GM19099 (cell line): Measurements from ENCODE around the gene SUSD1.

Experiments used
- POLR2A ChIP-seq: IDR thresholded peaks from 3 replicates; pipeline ENCODE4 v1.6.1; 2011; ENCODE audit warnings: low read depth; ENCODE audit not compliant: insufficient read length; ENCODE audit errors: extremely low read depth

Gene SUSD1

DNA sequence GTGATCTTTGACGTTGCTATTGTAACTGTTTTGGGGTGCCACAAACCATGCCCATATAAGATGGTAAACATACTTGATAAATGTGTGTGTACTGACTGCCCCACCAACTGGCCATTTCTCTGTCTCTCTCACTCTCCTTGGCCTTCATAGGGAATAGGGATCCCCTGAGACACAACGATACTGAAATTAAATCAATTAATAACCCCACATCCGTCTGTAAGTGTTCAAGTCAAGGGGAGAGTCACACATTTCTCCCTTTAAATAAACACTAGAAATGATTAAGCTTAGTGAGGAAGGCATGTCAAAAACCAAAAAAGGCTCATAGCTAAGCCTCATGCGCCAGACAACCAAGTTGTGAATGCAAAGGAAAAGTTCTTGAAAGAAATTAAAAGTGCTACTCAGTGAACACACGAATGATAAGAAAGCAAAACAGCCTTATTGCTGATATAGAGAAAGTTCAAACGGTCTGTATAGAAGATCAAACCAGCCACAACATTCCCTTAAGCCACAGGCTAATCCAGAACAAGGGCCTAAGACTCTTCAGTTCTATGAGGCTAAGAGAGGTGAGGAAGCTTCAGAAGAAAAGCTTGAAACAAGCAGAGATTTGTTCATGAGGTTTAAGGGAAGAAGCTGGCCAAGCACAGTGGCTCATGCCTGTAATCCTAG is 167.4 kb downstream of the SUSD1 start:
- TF ChIP-seq POLR2A: no peak

DNA sequence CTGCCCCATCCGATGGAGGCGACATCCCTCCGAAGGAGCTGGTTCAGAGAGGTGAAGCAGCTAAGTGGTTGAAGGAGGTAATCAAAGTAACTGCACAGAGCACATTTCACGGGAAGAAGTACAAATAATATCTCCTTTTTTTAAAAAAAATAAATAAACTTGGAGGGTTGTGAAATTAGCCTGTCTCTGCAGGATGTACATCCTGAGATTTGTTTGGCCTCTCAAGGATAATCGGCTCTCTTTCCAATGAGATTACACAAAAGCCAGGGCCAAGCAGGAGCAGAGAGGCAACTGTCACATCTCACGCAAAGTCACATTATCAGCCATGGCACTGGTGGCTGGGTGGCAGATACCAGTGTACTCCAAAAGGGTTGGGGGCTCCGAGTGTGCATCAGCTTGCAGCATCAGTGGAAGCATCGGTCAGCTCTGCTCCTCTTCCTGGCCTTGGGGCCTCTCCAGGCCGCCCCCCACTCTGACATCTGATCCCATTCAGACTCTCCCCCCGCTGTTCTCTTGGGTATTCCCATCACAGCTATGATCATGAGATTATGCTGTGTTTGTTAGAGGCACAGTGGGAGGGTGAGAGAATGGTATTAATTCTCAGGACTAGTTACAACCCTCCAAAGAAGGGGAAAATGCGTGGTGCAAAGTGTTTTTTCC is 168.6 kb downstream of the SUSD1 start:
- TF ChIP-seq POLR2A: no peak

DNA sequence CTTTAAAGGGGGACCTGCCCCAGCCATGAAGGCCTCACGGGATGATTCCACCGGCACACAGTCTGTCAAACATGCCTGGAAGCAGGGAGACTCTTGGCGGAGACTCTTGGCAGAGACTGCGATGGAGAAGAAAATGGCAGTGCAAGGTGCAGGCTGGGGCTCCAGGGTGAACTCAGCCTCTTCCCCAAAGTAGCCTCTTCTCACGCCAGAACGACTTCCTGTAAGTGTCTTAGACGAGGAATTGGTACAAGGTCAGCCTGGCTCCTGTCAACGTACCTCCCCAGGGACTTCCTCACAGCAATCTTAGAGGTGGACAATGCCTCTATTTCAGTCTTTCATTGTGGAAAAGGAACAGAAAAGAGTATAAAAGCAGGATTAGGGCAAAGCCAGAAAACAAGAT is 169.2 kb downstream of the SUSD1 start:
- TF ChIP-seq POLR2A: no peak

DNA sequence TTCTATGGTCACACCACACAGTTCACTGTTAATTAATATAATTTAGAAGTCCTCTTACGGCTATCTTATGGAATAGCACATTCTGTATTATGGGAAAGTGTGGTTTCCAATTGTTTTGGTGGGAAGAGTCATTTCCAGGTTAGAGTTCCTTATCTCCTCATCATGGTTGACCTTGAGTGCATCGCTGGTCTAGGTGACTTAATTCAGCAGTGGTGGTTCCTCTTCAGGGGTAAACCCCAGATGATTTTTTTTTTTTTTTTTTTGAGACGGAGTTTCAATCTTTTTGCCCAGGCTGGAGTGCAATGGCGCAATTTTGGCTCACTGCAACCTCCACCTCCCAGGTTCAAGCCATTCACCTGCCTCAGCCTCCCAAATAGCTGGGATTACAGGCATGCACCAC is 171.6 kb downstream of the SUSD1 start:
- TF ChIP-seq POLR2A: no peak

DNA sequence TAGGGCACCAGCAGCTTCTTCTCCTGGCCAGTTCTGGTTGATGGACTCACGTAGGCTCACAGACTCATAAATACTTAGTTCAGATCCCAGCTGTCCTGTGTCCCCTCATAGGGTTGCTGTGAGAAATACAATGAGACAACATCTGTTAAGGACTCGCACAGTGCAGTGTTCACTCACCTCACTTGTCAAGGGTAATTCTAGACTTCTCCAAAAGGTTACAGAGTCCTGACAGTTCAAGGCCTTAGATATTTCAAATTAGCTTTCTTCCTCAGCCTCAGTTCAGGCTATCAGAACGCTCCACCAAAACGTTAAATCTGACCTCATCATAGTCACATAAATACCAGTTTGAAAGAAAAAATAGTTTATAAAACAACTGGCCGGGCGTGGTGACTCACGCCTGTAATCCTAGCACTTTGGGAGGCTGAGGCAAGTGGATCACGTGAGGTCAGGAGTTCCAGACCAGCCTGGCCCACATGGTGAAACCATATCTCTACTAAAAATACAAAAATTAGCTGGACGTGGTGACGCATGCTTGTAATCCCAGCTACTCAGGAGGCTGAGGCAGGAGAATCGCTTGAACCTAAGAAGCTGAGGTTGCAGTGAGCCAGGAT is 172.1 kb downstream of the SUSD1 start:
- no peak for TF ChIP-seq POLR2A

DNA sequence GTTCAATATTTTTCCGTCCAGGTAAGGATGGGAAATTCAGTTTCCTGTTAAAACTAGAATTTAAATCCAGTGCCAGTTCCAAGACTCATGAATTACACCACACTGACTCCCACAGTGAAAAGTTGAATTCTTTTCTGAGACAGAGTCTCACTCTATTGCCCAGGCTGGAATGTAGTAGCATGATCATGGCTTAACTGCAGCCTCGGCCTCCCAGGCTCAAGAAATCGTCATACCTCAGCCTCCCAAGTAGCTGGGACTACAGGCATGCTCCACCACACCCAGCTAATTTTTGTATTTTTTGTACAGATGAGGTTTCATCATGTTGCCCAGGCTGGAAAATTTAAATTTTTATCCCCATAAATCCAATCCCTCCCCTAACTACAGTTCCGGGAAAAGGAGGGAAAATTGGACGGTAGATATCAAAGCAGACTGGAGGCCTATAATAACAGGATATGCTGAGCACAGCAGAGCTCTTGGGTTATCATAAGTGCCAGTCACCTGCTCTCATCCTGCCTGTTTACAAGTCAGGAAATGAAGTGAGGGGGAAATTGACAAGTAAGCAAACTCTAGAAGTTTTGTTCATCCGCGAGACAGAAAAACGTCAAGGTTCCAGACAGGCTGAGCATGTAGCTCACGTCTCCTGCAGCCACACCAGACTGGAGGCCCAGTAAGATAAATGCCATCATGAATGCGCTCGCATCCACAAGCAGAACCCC is 172.8 kb downstream of the SUSD1 start:
- no peak for TF ChIP-seq POLR2A

DNA sequence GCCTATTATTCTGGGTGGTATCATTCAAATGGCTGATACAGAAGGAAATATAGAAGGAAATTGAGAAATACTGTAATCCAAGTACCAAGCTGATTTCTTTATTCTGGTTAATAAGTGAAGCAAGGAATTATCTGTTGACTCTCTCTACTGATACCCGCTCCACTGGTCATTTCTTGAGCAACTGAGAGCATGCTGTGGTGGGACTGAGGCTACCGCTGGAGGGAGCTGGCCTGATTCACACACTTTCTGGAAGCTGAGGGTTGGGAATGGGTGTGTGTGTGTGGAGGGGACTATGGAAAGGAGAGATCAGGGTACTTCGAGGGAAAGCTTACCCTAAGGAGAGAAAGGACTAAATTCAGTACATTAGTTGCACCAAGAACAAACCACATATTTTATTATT is 174.4 kb downstream of the SUSD1 start:
- TF ChIP-seq POLR2A: no peak

DNA sequence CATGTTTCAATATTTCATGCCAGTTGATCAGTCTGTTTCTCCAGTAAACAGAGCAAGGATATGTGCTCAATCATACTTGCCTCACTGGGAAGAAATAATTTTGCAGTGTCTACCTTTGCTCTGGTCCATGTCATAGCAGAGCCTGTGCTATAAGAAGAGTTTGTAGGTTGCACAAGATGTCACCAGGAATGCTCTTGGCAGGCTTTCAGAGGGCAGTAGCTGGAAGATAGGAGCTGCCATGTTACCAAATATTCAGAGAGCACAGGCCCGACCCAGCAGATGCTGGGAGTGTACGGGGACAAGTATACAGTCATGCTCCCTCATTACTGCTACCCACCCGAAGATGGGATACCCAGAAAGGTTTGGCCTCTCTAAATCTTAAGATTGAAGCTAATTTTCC is 175.8 kb downstream of the SUSD1 start:
- TF ChIP-seq POLR2A: no peak

DNA sequence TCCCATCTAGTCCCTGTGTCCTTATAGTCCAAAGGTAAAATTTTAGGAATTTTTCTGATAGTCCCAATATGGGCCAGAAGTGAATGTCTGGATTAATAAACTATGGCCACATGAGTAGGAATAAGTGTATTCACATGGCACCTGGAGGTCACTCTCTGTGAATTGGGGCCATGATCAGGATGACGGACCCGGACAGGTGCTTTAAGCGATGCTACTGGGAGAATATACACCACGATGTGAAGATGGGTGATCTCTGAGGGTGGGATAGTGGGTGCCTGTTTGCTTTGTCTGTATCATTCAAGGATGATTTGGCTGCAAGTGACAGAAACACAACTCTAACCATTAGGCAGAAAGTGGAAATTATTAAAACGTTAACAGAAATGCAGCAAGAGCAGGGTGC is 177.3 kb downstream of the SUSD1 start:
- no peak for TF ChIP-seq POLR2A

DNA sequence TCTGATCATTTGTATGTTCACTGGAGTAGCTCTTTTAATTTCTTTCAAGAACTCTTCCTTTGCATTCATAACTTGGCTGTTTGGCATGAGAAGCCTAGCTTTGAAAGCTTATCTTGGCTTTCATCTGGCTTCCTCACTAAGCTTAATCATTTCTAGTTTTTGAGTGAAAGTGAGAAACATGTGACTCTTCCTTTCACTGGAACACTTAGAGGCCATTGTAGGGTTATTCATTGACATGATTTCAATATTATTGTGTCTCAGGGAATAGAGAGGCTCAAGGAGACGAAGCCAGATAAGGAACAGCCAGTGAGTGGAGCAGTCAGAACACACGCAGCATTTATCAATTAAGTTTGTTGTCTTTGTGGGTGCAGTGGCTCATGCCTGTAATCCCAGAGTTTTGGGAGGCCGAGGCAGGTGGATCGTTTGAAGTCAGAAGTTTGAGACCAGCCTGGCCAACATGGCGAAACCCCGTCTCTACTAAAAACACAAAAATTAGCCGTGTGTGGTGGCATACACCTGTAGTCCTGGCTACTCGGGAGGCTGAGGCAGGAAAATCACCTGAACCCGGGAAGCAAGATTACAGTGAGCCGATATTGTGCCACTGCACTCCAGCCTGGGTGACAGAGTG is 180.2 kb downstream of the SUSD1 start:
- TF ChIP-seq POLR2A: no peak

DNA sequence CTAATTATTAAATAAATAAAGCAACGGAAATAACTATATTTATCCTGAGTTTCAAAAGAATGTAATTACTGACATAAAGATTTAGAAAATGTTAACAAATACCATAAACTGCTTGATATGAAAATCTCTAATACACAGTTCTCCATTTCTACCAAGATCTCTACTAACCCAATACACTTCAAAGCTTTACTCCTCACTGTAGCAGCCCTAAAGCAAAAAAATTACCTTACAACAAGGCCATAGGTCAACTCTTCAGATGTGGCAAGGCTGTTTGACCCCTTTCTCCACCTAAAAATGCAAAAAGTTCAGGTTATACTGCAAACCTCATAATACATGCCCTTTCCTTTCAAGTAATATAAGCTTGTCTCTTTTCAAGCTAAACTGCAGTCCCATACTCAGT is 181.8 kb downstream of the SUSD1 start:
- TF ChIP-seq POLR2A: no peak

DNA sequence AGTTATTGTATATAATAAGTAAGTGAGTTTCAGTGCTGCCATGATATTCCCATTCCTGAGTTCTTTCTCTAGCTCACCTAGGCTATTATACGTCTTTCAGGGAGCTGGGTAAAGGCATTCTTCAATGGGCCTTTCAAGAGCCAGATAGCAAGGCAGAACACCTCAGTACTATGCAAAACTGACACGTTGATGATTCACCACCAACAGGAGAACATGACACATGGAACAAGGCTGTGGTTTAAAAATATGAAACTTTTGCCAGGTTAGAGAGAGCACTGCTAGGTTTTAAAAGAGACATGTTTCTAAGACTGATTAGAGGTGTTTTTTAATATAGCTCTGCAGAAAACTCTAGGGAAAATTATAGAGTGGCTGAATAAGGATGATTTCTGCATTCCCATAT is 182.6 kb downstream of the SUSD1 start:
- no peak for TF ChIP-seq POLR2A

DNA sequence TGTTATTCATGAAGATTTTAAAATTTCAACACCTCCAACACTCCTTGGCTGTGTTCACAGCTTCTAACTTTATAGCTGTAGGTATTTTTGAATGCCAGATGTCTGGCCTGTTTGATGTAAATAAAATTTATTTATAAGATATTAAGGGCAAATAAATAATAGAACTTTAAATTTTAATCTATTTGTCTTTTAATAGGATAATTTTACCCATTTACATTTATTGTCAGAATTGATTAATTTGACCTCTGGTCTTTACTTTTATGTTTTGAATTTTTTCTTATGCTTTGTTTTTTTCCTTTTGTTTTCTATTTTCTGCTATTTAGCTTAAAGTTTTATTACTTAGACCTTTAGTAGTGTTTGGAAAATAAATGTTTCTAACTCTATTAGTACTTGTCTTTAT is 183.9 kb downstream of the SUSD1 start:
- TF ChIP-seq POLR2A: no peak
